GM13976 (cell line): ENCODE measurements around the gene PARP14.
"Not testable (repeated sequence)": the region's sequence is repeated elsewhere in the genome, so short reads cannot be mapped to it uniquely, and the experiment has no call there.

Experiments
- DNase-seq: peaks from one replicate; pipeline ENCODE4 v3.0.0; 2012; ENCODE audit warnings: low spot score
- in situ Hi-C: fragments of 300-500 bp; cut with MboI; formaldehyde crosslinking; loops from one replicate; pipeline ENCODE4 v1.12.0; 2022; ENCODE audit warnings: low sequenced_read_pairs, mixed read lengths, inconsistent platforms; ENCODE audit not compliant: unreplicated experiment
- TF ChIP-seq, protein P1 (sequence below): IDR thresholded peaks from 2 replicates; pipeline ENCODE4 v1.5.1; 2012; ENCODE audit warnings: borderline replicate concordance, mild to moderate bottlenecking; ENCODE audit not compliant: insufficient read depth; ENCODE audit errors: extremely low read depth, missing control alignments, control extremely low read depth

PARP14 gene

DNA sequence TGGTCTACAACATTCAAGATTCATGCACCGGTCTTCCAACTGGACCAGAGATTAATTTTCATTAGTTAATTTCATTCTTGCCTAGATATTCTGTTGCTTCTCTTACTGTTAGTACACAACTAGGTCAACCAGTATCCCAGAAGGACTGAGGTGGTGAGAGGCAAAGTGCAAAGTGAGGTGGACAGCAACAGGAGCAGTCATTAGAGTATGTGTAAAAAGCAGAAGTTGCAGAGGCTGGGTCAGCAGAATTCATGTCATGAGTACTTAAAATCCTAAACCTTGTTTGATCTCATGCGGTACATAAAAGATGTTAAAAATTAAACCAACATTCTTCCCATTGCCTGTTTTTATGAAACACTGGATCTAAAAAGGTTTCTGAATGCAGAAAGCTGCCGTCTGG, 46.7 kb downstream of the PARP14 start:
- in situ Hi-C loops = no loop called here
- TF ChIP-seq, protein P1, sequence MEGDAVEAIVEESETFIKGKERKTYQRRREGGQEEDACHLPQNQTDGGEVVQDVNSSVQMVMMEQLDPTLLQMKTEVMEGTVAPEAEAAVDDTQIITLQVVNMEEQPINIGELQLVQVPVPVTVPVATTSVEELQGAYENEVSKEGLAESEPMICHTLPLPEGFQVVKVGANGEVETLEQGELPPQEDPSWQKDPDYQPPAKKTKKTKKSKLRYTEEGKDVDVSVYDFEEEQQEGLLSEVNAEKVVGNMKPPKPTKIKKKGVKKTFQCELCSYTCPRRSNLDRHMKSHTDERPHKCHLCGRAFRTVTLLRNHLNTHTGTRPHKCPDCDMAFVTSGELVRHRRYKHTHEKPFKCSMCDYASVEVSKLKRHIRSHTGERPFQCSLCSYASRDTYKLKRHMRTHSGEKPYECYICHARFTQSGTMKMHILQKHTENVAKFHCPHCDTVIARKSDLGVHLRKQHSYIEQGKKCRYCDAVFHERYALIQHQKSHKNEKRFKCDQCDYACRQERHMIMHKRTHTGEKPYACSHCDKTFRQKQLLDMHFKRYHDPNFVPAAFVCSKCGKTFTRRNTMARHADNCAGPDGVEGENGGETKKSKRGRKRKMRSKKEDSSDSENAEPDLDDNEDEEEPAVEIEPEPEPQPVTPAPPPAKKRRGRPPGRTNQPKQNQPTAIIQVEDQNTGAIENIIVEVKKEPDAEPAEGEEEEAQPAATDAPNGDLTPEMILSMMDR = no peak
- DNase-seq = no peak

DNA sequence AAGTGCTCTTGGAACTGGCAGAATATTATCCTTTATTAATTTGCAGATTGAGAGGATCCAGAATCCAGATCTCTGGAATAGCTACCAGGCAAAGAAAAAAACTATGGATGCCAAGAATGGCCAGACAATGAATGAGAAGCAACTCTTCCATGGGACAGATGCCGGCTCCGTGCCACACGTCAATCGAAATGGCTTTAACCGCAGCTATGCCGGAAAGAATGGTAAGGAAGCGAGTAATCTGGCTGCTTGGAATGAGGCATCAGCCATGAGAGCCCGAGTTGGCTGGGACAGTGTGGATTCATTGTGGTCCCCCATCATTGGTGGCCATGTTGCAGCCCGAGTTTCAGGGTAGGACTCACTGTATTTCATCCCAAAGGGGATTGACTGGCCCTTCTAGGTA, 47.1 kb downstream of the PARP14 start:
- in situ Hi-C loops = no loop called here
- DNase-seq = no peak
- TF ChIP-seq, protein P1 = no peak

DNA sequence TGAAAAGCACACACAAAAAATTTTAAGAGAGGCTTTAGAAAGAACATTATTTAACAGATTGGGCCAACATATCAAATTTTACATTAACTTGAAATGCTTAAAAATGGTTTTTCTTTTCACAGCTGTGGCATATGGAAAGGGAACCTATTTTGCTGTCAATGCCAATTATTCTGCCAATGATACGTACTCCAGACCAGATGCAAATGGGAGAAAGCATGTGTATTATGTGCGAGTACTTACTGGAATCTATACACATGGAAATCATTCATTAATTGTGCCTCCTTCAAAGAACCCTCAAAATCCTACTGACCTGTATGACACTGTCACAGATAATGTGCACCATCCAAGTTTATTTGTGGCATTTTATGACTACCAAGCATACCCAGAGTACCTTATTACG, 47.5 kb downstream of the PARP14 start:
- in situ Hi-C loops = no loop called here
- TF ChIP-seq, protein P1 = no peak
- DNase-seq = no peak

DNA sequence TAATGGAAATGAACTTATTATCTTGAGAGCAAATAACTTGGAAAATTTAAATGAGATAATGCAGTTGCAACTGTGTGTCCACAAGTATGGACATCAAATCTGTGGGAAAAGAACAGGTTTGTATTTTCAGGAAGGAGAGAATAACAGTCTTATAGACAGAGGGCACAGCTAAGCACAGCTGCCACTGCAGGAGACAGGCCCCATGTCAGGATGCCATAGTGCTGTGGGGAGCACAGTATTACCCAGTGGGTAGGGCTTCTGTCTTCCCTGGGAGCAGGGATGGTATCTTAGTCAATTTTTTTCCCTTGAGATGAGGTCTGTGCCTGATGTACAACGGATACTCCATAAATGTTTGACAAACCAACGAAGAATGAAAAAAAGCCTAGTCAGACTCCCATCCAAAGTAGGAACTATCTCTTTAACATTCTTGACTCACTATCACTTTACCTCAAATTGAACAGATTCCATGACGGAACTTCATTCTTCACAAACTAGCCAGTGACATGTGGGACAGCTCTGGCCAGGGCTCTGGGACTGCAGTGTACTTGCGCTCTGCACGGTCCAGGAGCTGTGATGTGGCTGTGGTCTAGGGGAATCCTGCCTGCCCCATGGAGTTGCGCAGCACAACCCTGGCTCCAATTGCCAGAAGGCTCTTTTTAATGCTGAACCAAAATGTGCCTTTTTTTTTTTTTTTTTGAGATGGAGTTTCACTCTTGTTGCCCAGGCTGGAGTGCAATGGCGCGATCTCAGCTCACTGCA, 48.3 kb downstream of the PARP14 start:
- in situ Hi-C loops = no loop called here
- TF ChIP-seq, protein P1 = no peak
- DNase-seq = no peak

DNA sequence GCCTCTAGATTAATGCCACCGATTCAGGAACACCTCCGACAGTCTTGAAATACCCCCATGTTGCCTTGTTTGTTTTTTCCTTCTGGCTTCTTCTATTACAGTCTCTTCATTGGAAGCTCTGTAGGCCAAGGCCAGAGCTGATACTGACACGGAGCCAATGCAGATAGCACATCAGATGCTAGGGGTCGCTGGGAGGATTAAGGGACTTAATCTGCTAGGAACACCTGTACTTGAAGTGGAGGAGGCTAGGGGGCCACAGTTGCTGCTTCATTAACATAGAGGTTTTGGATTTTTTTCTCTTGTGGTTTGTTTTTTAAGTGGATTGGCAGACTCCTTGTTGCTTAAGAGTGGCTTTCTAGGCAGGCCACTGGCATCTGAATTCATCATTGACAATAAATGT, 49.6 kb downstream of the PARP14 start:
- in situ Hi-C loops = no loop called here
- no peak for DNase-seq
- TF ChIP-seq, protein P1 = no peak

DNA sequence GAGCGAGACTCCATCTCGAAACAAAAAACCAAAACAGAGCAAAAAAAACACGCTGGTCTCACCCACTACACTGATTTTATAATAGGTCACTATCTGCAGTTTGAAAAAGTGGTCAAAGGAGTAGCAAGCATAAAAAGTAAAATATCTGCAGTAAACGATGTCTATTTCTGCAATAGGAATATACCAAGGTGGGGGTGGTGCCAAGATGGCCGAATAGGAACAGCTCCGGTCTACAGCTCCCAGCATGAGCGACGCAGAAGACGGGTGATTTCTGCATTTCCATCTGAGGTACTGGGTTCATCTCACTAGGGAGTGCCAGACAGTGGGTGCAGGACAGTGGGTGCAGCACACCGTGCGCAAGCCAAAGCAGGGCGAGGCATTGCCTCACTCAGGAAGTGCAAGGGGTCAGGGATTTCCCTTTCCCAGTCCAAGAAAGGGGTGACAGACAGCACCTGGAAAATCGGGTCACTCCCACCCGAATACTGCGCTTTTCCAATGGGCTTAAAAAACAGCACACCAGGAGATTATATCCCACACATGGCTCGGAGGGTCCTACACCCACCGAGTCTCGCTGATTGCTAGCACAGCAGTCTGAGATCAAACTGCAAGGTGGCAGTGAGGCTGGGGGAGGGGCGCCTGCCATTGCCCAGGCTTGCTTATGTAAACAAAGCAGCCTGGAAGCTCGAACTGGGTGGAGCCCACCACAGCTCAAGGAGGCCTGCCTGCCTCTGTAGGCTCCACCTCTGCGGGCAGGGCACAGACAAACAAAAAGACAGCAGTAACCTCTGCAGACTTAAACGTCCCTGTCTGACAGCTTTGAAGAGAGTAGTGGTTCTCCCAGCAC, 52.3 kb downstream of the PARP14 start:
- in situ Hi-C loops, DNase-seq: not testable (repeated sequence)

DNA sequence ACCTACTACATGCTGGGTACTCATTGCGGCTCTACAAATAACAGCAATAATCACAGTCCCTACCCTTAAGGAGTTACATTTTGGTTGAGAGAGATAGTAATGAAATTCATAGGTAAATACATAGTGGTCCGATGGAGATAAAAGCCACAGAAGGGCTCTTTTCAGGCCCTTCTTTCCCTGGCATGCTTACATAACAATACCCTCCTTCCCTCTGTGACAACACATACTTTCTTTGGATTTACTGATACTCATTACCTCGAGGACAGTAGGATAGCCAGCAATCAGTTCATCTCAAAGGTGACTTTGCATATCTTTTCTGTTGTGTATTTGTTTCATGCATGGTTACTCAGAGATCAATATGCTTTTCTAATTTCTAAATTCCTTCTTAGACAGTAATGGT, 58.5 kb downstream of the PARP14 start:
- no peak for DNase-seq
- TF ChIP-seq, protein P1 = no peak
- in situ Hi-C loops = no loop called here
